ENCODE results near the gene KCNJ18.
"Not testable (repeated sequence)": the region's sequence is repeated elsewhere in the genome, so short reads cannot be mapped to it uniquely, and the experiment has no call there.

- TF ChIP-seq CTCF (optimal IDR thresholded peaks at IDR 0.05 in 1 of 3, IDR thresholded peaks at IDR 0.05 in 1 of 3, conservative IDR thresholded peaks at IDR 0.05 in 1 of 3; ENCODE audit: extremely low read depth in 1 of 3, insufficient read depth in 2 of 3, low read length in 3 of 3); EZH2 (IDR thresholded peaks at IDR 0.05; ENCODE audit: low read length): not testable (repeated sequence)
These were observed 45.9 kb downstream of the KCNJ18 start for GRCh38 chr17:21738241-21738640.

Measured in keratinocyte (primary cell).